GM12865 (cell line): ENCODE measurements around the gene PCDH15.
"Not testable (repeated sequence)": the region's sequence is repeated elsewhere in the genome, so short reads cannot be mapped to it uniquely, and the experiment has no call there.

Source experiments
- DNase-seq: peaks from one replicate; pipeline ENCODE4 v3.0.0; 2010; ENCODE audit warnings: low read depth
- H3K4me3 ChIP-seq: 2 replicates; pipeline ENCODE4 v1.5.1; 2011; ENCODE audit warnings: mild to moderate bottlenecking, low read depth, low read length, control low read depth
- TF ChIP-seq, protein P1 (sequence below): IDR thresholded peaks from 2 replicates; pipeline ENCODE4 v1.5.1; 2011; ENCODE audit warnings: low read length, control low read depth, low read depth, inconsistent platforms; ENCODE audit not compliant: insufficient read depth; ENCODE audit errors: missing control alignments

Gene PCDH15

GRCh38 chr10:53978301-53978700, 822.7 kb downstream of the PCDH15 start:
- no peak overlapping the region for H3K4me3 ChIP-seq
- TF ChIP-seq, protein P1, sequence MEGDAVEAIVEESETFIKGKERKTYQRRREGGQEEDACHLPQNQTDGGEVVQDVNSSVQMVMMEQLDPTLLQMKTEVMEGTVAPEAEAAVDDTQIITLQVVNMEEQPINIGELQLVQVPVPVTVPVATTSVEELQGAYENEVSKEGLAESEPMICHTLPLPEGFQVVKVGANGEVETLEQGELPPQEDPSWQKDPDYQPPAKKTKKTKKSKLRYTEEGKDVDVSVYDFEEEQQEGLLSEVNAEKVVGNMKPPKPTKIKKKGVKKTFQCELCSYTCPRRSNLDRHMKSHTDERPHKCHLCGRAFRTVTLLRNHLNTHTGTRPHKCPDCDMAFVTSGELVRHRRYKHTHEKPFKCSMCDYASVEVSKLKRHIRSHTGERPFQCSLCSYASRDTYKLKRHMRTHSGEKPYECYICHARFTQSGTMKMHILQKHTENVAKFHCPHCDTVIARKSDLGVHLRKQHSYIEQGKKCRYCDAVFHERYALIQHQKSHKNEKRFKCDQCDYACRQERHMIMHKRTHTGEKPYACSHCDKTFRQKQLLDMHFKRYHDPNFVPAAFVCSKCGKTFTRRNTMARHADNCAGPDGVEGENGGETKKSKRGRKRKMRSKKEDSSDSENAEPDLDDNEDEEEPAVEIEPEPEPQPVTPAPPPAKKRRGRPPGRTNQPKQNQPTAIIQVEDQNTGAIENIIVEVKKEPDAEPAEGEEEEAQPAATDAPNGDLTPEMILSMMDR = no peak
- no peak for DNase-seq

DNA sequence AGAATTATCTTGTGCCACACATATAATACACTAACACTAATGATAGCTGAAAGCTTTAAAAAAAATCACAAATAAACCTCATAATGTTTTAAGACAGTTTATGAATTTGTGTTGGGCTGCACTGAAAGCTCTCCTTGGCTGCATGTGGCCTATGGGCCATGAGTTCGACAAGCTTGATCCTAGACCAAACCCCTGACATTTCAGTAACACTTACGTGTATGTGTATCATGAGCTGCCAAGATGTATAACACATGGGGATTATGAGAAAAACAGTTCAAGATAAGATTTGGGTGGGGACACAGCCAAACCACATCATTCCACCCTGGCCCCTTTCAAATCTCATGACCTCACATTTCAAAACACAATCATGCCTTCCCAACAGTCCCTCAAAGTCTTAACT, 823.8 kb downstream of the PCDH15 start:
- DNase-seq = no peak
- no peak overlapping the region for H3K4me3 ChIP-seq
- TF ChIP-seq, protein P1 = no peak

DNA sequence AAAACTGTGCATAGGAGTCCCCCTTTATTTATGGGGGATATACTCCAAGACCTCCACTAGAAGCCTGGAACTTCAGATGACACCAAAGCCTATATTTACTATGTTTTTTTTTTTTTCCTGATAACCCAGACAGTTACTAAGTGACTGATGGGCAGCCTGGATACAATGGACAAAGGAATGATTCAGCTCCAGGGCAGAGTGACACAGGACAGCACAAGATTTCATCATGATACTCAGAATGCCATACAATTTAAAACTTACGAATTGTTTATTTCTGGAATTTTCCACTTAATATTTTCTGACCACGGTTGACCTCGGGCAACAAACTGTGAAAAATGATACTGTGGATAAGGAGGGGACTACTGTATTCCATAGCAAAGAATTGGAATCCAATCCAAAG, 843.6 kb downstream of the PCDH15 start:
- no peak for DNase-seq
- TF ChIP-seq, protein P1 = no peak
- H3K4me3 ChIP-seq = no peak overlapping the region

DNA sequence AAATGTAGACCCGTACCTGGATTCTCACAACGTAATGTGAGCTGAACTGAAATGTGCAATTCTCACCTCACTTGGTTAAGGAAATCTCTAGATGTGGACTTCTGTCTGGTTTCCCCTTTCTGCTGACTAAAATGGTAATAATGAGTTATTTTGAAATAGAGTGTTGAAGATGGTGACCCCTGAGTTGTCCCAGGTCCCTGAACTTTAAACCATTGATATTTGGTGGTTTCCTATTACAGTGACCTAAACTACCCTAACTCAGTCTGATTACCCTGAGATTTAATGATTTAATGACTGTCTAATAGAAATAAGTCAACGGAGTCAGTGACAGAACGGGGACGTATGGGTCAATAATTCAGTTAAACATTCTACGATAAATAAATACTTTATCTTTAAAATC, 845.9 kb downstream of the PCDH15 start:
- no peak overlapping the region for H3K4me3 ChIP-seq
- TF ChIP-seq, protein P1 = no peak
- DNase-seq = no peak

GRCh38 chr10:53952698-53953630, 848.1 kb downstream of the PCDH15 start:
- TF ChIP-seq, protein P1 = no peak
- H3K4me3 ChIP-seq = no peak overlapping the region
- no peak for DNase-seq

- no peak for DNase-seq
- H3K4me3 ChIP-seq = no peak overlapping the region
- TF ChIP-seq, protein P1 = no peak
Measured at GRCh38 chr10:53939654-53940053, 861.4 kb downstream of the PCDH15 start.

- no peak for DNase-seq
- no peak overlapping the region for H3K4me3 ChIP-seq
- TF ChIP-seq, protein P1 = no peak
Measured at GRCh38 chr10:53930648-53931047, 870.4 kb downstream of the PCDH15 start.

- H3K4me3 ChIP-seq, DNase-seq: not testable (repeated sequence)
Measured at GRCh38 chr10:53924051-53924700, 876.9 kb downstream of the PCDH15 start.
